A673 (cell line): ENCODE measurements around the gene UNC5A.

Source experiments
- EZH2 ChIP-seq: fragments of 200-600 bp; sonication (generic); IDR thresholded peaks from 2 replicates; pipeline ENCODE4 v1.6.1; 2017; ENCODE audit warnings: borderline replicate concordance, low read depth, mild to moderate bottlenecking, mixed read lengths, antibody characterized with exemption, low read length; ENCODE audit not compliant: poor library complexity, severe bottlenecking
- TF ChIP-seq, protein P1 (sequence below): fragments of 300-800, 200-600 bp; sonication (generic); conservative IDR thresholded peaks from 2 replicates; pipeline ENCODE4 v1.5.1; 2017; ENCODE audit warnings: low read depth, mild to moderate bottlenecking, antibody characterized with exemption, low read length, moderate library complexity, mixed read lengths

DNA sequence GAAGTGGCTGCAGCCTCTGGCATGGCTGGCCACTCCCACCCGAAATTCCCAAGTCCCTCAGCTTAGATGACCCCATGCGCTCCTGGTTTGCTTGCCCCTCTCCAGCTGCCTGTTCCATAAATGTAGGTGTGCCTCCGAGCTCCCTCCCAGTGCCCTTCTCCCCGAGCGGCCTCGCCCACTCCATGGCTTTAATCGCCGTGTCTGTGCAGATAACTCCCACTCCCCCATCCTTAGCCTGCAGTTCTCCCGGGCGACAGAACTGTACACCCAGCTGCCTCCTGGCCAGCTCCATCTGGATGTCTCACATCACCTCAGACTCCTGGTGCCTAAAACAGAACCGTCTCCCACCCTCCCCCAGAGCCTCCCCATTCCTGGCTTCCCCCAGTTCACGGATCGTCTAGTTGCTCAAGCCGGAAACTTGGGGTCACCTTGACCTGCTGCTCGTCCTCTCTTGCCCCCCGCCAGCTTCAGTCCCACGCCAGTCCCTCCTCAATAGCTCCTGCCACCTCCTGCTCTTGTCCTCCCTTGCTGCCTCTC is 64.7 kb downstream of the UNC5A start:
- TF ChIP-seq, protein P1, sequence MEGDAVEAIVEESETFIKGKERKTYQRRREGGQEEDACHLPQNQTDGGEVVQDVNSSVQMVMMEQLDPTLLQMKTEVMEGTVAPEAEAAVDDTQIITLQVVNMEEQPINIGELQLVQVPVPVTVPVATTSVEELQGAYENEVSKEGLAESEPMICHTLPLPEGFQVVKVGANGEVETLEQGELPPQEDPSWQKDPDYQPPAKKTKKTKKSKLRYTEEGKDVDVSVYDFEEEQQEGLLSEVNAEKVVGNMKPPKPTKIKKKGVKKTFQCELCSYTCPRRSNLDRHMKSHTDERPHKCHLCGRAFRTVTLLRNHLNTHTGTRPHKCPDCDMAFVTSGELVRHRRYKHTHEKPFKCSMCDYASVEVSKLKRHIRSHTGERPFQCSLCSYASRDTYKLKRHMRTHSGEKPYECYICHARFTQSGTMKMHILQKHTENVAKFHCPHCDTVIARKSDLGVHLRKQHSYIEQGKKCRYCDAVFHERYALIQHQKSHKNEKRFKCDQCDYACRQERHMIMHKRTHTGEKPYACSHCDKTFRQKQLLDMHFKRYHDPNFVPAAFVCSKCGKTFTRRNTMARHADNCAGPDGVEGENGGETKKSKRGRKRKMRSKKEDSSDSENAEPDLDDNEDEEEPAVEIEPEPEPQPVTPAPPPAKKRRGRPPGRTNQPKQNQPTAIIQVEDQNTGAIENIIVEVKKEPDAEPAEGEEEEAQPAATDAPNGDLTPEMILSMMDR, result no peak
- TF ChIP-seq EZH2, result no peak
